HG03521 (cell line): ENCODE results near the gene NDUFB10.
"Not testable (repeated sequence)": the region's sequence is repeated elsewhere in the genome, so short reads cannot be mapped to it uniquely, and the experiment has no call there.

Experiments used
- ATAC-seq: cut with Tn5 transposase; IDR thresholded peaks from one replicate; pipeline ENCODE4 v1.9.1; 2021; ENCODE audit warnings: mild to moderate bottlenecking, moderate library complexity; ENCODE audit not compliant: unreplicated experiment

NDUFB10 gene

DNA sequence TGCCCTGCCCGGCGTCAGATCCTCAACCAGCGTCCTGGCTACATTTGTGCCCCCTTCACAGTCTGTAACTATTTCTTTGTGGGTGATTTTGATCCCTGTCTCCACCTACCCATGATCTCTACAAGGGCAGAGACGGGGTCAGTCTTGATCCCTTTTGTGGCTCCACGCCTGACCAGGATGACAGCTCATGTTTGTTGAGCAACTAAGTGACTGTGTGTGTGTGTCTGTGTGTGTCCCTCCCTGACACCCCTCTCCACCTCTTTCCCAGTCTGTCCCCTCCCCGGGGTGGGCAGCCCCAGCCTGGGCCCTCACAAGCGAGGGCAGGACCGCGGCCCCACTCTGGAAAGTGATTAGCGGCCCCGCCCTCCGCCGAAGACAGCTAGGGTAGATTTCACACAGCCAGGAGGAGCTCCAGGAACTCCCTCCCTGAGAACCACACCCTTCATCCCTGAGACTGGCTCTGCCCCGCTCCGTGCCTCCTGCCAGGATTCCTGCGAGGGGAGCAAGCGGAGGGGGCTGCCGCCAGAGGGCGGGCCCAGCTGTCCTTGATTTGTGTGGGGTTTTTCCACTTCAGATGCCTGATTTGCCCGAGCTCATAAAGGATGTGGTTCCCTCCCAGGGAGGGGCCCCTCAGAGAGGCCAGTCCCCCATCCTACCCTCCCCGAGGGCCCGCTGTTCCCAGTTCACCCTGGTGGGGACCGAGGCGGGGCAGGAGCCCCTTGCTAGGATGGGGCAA lies 35.9 kb upstream of the NDUFB10 start:
- no peak for ATAC-seq

DNA sequence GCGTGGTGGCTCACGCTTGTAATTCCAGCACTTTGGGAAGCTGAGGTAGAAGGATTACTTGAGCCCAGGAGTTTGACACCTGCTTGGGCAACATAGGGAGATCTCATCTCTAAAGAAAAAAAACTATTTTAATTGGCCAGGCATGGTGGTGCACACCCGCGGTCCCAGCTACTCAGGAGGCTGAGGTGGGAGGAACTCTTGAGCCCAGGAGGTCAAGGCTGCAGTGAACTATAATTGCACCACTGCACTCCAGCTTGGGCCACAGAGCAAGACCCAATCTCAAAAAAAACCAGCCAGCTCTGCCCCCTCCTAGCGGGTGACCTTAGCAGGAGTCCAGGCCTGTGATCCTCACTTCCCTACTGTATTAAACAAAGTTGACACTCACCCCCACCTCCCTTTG lies 35.2 kb upstream of the NDUFB10 start:
- no peak for ATAC-seq

DNA sequence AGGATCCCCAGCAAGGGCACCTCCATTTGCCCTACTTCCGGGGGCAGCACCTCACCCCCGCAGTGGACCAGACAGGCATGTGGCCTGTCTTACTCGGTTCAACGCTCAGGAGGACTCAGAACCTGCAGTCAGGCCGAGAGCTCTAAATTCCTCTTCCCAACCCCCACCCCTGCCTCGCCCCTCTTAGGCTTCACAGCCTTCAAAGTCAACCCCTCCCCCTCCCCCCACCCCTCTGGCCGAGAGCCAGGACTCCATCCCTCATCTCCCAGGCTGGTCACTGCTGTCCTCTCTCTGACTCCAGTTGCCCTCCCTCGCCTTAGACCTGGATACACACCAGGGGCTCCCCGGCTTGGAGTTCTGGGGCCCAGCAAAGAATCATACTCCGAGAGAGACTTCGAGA lies 33.1 kb upstream of the NDUFB10 start:
- no peak for ATAC-seq

DNA sequence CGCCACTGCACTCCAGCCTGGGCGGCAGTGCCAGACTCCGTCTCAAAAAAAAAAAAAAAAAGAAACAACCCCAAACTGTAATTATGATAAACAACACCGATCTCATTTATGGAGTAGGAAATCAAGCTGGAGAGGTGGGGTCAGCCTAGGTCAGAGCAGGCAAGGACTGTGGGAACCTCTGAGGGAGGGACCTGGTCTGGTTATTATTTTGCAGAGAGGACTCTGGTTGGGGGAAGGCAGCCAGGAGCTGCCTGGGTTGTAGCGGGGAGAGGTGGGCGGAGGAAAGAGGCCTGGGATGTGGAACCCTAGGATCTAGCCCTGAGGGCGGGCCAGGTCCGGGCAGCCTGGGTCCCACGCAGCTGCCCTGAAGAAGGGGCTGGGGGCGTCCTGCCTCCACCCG lies 30.2 kb upstream of the NDUFB10 start:
- no peak for ATAC-seq

DNA sequence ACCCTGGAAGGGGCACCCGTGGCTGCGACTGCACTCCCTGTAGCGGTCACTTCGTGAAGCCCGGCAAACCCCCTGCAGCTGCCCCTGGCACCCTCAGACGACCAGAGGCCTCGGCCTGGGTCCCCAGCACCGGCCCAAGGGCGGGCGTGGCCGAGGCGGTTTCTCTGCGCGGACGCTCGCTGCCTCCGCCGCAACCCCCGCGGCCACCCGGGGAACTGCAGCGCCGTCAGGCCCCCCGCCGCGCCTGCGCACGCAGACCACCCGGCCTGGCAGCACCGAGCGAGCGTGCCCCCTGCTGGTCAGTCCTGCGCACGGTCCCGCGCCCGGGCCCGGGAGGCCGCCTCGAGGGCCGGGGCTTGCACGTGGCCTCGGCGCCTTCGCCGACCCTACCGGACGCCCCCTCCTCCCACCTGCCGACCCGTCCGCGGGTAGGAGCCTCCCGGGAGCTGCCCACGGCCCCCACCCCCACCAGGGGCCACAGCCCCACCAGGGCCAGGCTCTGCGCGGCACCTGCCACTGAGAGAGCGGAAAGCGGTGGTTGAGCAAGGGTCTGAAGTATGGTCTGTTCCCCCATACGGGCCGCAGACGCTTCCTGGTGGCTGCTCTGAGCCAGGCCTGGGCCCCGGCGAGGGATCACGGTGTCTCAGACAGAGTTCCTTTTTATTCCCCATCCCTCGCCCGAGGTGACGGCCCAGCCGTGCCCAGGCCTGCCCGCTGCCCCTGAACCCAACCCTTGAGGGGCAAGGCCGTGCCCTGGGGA lies 29.6 kb upstream of the NDUFB10 start:
- peak; percentile 93 for ATAC-seq

DNA sequence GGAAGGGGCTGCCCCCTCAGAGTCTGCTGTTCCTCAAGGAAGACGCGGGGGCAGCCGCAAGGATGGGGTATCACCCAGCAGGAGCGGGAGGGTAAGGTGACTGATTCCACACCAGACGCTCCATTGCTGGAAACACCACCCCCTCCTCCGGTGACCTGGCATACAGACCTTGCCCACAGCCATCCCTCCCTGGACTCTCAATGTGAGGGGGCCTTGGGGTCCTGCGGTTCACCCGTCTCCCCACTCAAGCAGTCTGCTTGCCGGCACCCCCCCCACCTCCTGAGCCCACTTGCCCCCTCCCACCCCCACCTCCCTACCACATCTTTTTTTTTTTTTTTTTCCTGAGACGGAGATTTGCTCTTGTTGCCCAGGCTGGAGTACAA lies 29.0 kb upstream of the NDUFB10 start:
- ATAC-seq, result no peak

DNA sequence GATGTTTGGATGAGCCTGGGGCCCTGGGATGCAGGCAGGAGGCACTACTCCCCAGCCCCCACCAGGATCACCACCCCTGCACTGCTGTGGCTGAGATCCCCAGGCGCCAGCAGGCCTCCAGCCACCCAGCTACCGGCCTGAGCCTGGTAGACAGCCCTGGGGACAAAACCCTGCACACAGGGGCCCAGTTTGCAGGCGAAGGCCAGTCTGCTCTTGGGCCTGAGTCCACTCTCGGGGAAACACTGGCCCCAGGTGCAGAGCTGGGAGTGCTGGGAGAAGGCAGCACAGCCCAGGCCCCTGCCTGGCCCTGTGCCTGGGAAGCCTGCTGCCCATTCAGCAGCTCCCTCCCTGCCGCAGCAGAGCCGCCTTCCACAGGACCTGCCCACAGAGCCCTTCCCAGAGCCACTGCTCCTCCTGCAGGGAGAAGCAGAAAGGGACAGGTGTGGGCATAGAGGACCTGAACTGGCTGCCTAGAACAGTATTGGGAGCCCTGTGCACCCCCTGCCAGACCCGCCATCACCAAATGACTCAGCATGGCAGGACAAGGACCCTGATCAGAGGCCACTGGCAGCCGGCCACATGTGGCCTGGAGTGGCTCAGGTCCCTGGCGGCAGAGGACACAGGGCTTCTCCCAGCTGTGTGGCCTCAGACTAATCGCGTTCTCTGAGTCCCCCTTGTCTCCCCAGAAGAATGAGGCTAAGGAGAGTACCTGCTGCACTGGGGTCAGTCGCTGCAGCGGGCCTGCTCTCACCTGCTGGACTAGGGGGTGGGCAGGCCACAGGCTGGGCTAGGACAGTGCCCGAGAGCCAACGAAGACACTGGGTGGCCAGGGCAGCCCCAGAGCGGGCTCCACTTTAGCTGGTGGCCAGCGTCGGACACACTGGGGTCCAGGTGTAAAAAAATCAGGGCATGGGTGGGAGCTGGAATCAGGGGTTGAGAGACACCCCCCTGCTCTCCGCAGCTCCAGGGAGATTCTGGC lies 27.0 kb upstream of the NDUFB10 start:
- no peak for ATAC-seq

DNA sequence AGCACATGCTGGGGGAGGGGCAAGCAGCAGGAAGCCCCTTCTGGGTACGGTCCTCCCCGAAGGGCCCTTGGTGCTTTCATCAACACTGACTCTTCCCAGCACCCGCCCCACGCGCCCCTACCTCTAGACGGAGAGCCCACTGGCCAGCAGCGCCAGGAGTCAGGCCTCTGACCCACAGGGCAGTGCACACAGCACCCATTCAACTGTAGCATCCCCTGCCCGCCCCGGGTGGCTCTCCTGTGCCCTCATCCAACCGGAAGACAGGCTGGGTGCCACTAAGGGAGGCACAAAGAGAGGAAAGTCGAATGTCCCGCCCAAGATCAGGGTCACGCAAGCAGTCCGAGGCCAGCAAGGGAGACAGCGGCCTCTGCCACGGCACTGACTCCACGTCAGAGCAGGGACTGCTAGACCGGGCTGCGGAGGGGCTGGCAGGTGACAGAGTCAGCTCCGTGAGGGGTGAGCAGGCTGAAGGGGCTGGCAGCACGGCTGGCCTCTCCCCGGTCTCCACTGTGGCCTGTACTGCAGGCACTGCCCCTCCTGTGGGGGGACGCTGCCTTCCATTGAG lies 26.2 kb upstream of the NDUFB10 start:
- no peak for ATAC-seq

DNA sequence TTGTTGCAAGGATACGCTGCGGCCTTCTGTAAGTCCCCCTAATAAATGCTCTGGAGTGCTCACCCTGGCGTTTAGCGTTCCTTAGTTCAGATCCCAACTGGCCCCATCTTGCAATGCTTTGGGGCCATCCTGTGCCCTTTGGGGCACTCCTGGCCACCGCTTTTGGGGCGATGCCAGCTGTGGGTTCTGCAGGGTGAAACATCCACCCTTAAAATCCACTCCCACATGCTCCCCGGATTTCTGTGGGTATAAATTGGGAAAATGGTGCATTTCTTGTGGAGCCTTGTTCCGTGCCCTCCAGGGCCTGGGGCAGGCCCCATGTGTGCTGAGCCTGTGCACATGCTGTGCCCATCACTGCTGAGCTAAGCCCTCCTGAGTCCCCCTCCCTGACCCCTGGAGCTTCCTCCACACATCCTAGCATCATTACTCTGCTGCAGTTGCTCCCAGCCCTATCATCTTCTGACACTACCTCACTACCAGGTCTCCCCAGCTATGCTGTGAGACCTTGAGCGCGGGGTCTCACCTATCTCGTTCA lies 22.3 kb upstream of the NDUFB10 start:
- no peak for ATAC-seq

DNA sequence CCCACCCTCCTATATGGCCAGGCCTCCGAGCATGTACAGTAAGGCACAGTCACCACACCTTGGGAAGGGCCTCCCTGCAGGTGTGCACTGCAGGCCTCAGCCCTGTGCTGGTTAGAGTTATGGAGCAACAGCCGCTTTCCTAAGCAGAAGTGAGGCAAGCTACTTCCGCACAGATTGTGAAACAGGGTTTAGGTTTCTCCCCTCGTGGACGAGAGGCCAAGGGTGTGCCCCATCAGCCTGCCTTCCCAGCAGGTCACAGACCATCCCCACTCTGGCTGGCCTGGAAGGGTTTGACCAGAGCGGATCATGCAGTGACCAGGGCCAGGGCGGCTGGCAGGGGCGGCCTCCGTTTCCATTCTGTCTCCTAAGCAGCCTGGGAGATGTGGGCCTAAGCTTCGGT lies 21.0 kb upstream of the NDUFB10 start:
- no peak for ATAC-seq

DNA sequence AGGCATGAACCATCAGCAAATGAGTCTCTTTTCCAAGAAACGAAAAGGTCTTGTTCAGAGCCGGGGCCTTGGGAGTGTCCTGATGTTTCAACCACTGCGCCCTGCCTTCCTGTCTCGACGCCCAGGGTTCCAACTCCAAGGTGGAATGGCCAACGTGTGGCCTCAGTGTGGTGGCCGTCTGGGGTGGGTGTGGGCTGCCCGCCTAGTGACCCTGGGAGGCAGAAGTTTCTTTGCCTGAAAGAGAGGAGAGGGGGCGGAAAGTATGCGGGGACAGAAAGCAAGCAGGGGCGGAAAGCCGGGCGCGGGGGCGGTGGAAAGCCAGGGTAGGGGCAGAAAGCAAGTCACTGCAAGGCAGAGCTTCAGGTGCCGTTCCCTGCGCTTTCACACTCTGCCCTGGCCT lies 20.4 kb upstream of the NDUFB10 start:
- no peak for ATAC-seq

DNA sequence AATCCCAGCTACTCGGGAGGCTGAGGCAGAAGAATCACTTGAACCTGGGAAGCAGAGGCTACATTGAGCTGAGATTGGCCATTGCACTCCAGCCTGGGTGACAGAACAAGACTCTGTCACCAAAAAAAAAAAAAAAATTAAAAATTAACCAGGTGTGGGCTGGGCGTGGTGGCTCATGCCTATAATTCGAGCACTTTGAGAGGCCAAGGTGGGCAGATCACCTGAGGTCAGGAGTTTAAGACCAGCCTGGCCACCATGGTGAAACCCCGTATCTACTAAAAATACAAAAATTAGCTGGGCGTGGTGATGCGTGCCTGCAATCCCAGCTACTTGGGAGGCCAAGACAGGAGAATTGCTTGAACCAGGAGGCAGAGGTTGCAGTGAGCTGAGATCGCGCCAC lies 19.5 kb upstream of the NDUFB10 start:
- not testable (repeated sequence) for ATAC-seq

DNA sequence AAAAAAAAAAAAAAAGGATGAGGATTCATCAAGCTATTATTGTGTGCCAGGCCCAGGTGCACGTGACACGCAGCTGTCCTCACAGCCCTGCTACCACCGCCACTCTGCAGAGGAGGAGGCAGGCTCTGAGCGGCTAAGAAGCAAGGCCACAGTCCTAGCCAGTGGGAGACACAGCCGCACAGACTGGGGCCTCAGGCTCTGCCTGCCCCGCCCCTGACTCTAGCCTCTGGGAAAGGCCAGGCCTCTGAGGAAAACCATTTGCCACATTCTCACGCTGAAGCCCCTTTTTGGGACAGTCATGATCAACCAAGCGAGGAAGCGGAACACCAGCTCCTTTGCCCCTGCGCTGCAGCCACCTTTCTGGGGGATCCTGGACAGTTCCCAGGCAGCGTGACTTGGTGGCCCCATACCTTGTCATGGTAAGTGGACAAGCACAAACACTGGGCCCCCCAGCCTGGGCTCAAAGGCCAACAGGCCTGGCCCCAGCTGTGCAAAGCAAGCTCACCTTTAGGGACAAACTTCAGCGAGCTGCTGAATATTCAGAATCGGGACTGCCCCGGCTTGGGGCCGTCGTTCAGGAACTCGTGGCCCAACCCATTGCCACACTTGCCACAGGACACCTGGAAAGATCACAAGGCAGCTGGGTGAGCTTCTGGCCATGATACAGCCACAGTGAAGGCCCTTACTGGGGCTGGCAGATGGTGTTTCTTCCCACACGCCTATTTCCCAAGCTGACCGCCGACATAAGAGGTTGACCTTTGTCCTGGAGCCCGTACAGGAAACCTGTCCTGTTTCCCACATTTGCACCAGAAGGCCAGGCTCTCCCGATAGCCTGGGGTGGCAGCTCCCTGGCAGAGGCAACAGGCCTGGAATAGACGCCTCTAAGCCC lies 18.8 kb upstream of the NDUFB10 start:
- no peak for ATAC-seq

DNA sequence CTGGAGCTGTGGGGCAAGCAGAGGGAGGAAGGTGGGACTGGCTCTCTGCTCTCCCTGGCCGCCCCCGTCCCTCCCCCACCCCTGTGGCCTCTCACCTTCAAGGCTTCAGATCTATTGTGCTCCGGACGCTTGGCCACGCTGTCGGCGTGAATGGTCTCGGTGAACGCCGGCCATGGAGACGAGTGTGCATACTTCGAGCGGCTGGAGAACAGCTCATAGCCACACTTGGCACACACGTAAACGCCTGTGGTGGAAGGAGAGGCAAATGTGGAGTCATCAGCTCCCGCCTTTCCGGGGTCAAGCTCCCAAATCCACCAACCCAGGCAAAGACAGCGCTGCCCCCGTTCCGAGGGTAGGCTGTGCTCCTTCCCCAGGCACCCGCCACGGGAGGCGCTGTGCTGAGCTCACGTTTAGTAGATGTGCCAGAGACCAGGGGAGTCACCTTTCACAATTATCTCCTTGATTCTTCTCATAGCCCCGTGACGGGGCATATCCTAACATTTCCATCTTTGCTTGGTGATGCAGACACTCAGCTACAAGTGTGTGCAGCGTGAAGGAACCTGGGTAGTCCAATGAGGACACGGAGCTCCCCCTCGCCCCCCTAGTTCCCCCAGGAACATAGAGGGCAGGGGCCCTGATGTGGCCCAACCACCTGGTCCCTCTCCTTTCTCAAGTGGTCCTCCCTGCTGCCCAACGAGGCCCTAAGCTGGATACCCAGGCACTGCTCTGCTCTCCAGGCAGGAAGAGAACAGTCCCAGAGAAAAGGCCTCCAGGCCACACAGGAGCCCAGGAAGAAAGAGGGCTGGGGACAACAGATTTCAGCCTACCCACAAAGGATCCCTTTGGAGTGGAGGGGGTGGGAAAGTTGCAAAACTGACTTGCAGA lies 17.9 kb upstream of the NDUFB10 start:
- no peak for ATAC-seq

DNA sequence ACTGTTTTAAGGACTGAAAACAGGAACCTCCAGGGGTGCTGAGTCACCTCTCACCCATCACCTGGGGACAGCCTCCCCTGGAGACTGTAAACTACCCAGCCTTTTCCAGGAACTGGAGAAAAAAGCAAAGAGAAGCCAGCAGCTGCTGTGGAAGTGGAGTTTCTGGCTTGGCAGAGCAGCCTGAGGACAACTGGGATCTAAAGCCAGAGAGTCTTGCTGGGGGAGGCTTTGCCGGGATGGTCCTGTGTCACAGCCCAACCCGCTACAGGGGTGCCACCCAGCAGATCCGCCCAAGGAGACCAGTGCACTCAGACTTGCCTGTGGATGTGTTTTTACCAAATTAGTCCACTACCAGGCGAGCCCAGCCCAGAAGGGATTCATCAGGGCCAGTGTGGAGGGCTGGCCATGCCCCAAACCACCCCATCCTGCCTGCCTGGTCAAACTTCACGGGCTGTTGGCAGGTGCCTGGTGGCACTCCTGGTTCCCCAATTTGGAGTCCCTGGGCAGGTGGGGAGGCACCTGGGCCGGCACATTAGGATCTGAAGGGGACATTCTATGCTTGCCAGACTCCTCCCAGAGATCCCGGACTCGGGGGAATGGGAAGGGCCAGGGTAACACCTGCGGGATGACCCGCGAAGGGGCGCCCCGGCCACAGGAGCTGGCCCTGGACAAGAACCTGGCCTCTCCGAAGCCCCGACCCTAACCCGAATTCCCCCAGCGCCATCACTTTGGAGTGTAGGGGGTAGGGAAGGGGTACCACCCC lies 17.1 kb upstream of the NDUFB10 start:
- no peak for ATAC-seq

DNA sequence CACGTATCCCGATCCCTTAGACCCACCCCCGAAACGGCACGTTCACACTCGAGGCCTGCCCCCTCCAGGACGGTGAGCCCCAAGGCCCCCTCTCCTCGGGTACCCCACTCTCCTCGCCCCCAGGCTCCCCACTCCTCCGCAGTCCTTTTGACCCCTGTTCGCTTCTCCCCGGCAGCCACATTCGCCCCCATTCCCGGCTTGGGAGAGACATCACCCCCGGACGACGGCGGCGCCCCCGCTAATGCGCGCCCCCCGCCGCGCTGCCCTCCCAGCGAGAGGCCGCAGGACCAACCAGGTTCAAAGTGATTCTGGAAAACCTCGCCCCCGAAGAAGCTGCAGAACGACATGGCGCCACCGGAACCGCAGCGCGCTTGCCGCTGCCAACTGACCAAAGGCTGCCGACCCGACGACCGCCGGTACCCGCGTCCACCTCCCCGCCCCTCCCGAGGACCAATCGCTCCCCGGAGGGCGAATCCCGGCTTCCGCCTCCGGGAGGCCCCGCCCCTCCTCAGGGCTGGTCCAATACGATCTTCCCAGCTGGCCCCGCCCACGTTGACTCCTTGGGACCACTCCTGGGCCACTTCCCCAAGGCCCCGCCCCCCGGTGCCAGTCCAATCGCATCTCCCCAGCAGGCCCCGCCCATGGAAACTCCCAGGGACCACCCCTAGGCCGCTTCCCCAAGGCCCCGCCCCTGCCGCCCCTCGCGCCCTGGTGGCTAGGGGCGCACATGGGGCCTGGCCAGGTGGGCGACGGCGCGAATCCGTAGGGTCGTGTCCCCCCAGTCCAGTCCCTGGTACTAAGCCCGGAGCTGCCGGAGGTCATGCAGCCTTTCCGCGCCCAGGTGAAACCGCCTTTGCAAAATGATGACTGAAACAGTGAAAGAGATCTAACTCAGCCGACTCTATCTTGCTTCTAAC lies 16.3 kb upstream of the NDUFB10 start, which contains the start of gene MSRB1:
TSS of gene MSRB1 (minus strand) at position 390 of the 917 bp plus-strand sequence. CDS start at position 347, 43 bp downstream.
- peak; percentile 93 for ATAC-seq
